SK-N-SH (cell line): Measurements from ENCODE around the gene TIGD2. TPM values are rescaled to one million over a fixed set of nuclear protein-coding genes. Genes with fewer than 3 reads are reported as not detected.
A peak's percentile ranks its signal among the peaks of the same experiment; 100 is the strongest.

Experiments
- CTCF ChIA-PET: fragments of 300-600, 350-600 bp; formaldehyde crosslinking; extraction: SDS; loops from one replicate; lab custom pipeline; 2021; lab: Yijun Ruan, JAX
- POLR2A ChIA-PET: fragments of 350-600 bp; sonication (Branson Sonifier 250); formaldehyde crosslinking; extraction: SDS; loops from one replicate; lab custom pipeline; 2020; ENCODE audit warnings: antibody characterized with exemption, inconsistent platforms; lab: Yijun Ruan, JAX
- DNase-seq: peaks from one replicate; pipeline ENCODE4 v3.0.0; 2012
- H2AFZ ChIP-seq: fragments of 200-600 bp; sonication (generic); 2 replicates; pipeline ENCODE4 v1.8.1; 2016; ENCODE audit warnings: antibody characterized with exemption, mild to moderate bottlenecking, low read depth
- H3F3A ChIP-seq: fragments of 200-600 bp; sonication (generic); replicated peaks from 2 replicates; pipeline ENCODE3; 2016; ENCODE audit warnings: antibody characterized with exemption, mild to moderate bottlenecking; ENCODE audit not compliant: insufficient read depth
- H3K27ac ChIP-seq, 2 experiments: fragments of 200-500 bp in 1 of 2; fragments of 200-600 bp in 1 of 2; sonication (Bioruptor generic) in 1 of 2; sonication (generic), shearing (Covaris generic) in 1 of 2; 2 replicates each; pipeline versions ENCODE4 v1.5.1 to v1.6.1; 2014 to 2016; ENCODE audit warnings: low read depth in 2 of 2, inconsistent platforms in 1 of 2, low read length in 1 of 2, mild to moderate bottlenecking in 1 of 2, mixed read lengths in 1 of 2
- H3K27me3 ChIP-seq: fragments of 200-600 bp; sonication (generic), shearing (Covaris generic); 2 replicates; pipeline ENCODE4 v1.6.1; 2016; ENCODE audit warnings: mixed run types; ENCODE audit not compliant: insufficient read depth
- H3K36me3 ChIP-seq, 2 experiments: fragments of 200-500 bp in 1 of 2; fragments of 200-600 bp in 1 of 2; sonication (Bioruptor generic) in 1 of 2; sonication (generic) in 1 of 2; replicated peaks in 1 of 2; 2 replicates each; pipeline versions ENCODE3 to v1.5.1; 2014 to 2016; ENCODE audit warnings: low read length in 1 of 2, mild to moderate bottlenecking in 1 of 2; ENCODE audit not compliant: insufficient read depth in 2 of 2, control insufficient read depth in 1 of 2
- H3K4me1 ChIP-seq, 2 experiments: fragments of 200-500 bp in 1 of 2; fragments of 200-600 bp in 1 of 2; sonication (Bioruptor generic) in 1 of 2; sonication (generic), shearing (Covaris generic) in 1 of 2; 2 replicates each; pipeline versions ENCODE4 v1.5.1 to v1.6.1; 2014 to 2016; ENCODE audit warnings: low read depth in 1 of 2, low read length in 1 of 2, mixed run types in 1 of 2; ENCODE audit not compliant: insufficient read depth in 2 of 2, control insufficient read depth in 1 of 2
- H3K4me2 ChIP-seq: fragments of 200-600 bp; sonication (generic), shearing (Covaris generic); 2 replicates; pipeline ENCODE4 v1.6.1; 2017; ENCODE audit warnings: mixed run types
- H3K4me3 ChIP-seq, 2 experiments: fragments of 200-500 bp in 1 of 2; fragments of 200-600 bp in 1 of 2; sonication (Bioruptor generic) in 1 of 2; sonication (generic), shearing (Covaris generic) in 1 of 2; 2 replicates each; pipeline versions ENCODE4 v1.5.1 to v1.8.1; 2014 to 2016; ENCODE audit warnings: low read depth in 2 of 2, inconsistent platforms in 1 of 2, low read length in 1 of 2, mild to moderate bottlenecking in 1 of 2, mixed read lengths in 1 of 2, moderate library complexity in 1 of 2
- H3K79me2 ChIP-seq: fragments of 200-600 bp; sonication (generic); 2 replicates; pipeline ENCODE4 v1.8.1; 2017; ENCODE audit warnings: mild to moderate bottlenecking; ENCODE audit not compliant: insufficient read depth
- H3K9ac ChIP-seq: fragments of 200-600 bp; sonication (generic); 2 replicates; pipeline ENCODE4 v1.6.1; 2017; ENCODE audit warnings: mixed run types
- H3K9me2 ChIP-seq: fragments of 200-600 bp; sonication (generic); 2 replicates; pipeline ENCODE4 v1.6.1; 2017; ENCODE audit warnings: mixed run types
- H3K9me3 ChIP-seq: fragments of 200-600 bp; sonication (generic); 2 replicates; pipeline ENCODE4 v1.6.1; 2017; ENCODE audit warnings: mixed run types, mild to moderate bottlenecking, moderate library complexity
- H4K20me1 ChIP-seq: fragments of 200-600 bp; sonication (generic); 2 replicates; pipeline ENCODE4 v1.6.1; 2017; ENCODE audit warnings: mild to moderate bottlenecking, mixed run types; ENCODE audit not compliant: insufficient read depth
- CHD2 ChIP-seq: fragments of 150-350 bp; IDR thresholded peaks from 2 replicates; pipeline ENCODE4 v1.6.1; 2018; ENCODE audit warnings: low read length; ENCODE audit not compliant: partially characterized antibody
- EP300 ChIP-seq, 2 experiments: IDR thresholded peaks; 2 replicates each; pipeline versions ENCODE4 v1.4.0 to v1.6.1; 2012; ENCODE audit warnings: borderline replicate concordance in 1 of 2, low read depth in 1 of 2, low read length in 1 of 2
- FOXJ3 ChIP-seq: sonication (generic); formaldehyde crosslinking; IDR thresholded peaks from 2 replicates; pipeline ENCODE4 v1.5.1; 2020; ENCODE audit warnings: mild to moderate bottlenecking, missing genetic modification reagents
- FOXM1 ChIP-seq: IDR thresholded peaks from 2 replicates; pipeline ENCODE4 v1.4.0; 2012; ENCODE audit warnings: low read depth, mild to moderate bottlenecking
- GABPA ChIP-seq: IDR thresholded peaks from 2 replicates; pipeline ENCODE4 v1.4.0; 2012; ENCODE audit warnings: low read depth, mild to moderate bottlenecking
- MXI1 ChIP-seq: IDR thresholded peaks from 2 replicates; pipeline ENCODE4 v1.6.1; 2012; ENCODE audit warnings: mild to moderate bottlenecking, low read depth, low read length, improper control_type of control experiment
- NRF1 ChIP-seq: IDR thresholded peaks from 2 replicates; pipeline ENCODE4 v1.6.1; 2012; ENCODE audit warnings: low read depth, mild to moderate bottlenecking, low read length
- RAD21 ChIP-seq: IDR thresholded peaks from 2 replicates; pipeline ENCODE4 v1.6.1; 2012; ENCODE audit warnings: mild to moderate bottlenecking, low read length
- RCOR1 ChIP-seq: fragments of 150-350 bp; IDR thresholded peaks from 2 replicates; pipeline ENCODE4 v1.6.1; 2017; ENCODE audit warnings: antibody characterized with exemption, low read length
- REST ChIP-seq: IDR thresholded peaks from 2 replicates; pipeline ENCODE4 v1.6.1; 2012; ENCODE audit warnings: mild to moderate bottlenecking, low read depth, low read length, moderate library complexity
- RFX5 ChIP-seq: IDR thresholded peaks from 2 replicates; pipeline ENCODE4 v1.6.1; 2012; ENCODE audit warnings: mild to moderate bottlenecking, improper control_type of control experiment, low read length
- SMC3 ChIP-seq: IDR thresholded peaks from 2 replicates; pipeline ENCODE4 v1.6.1; 2012; ENCODE audit warnings: low read depth, low read length, improper control_type of control experiment
- TAF1 ChIP-seq: IDR thresholded peaks from 2 replicates; pipeline ENCODE4 v1.6.1; 2012; ENCODE audit warnings: low read depth, mild to moderate bottlenecking, low read length, moderate library complexity, borderline replicate concordance
- TCF12 ChIP-seq: IDR thresholded peaks from 2 replicates; pipeline ENCODE4 v1.4.0; 2012
- TEAD4 ChIP-seq: IDR thresholded peaks from 2 replicates; pipeline ENCODE4 v1.4.0; 2012; ENCODE audit warnings: mild to moderate bottlenecking, borderline replicate concordance; ENCODE audit not compliant: insufficient read depth
- USF2 ChIP-seq: fragments of 150-350 bp; IDR thresholded peaks from 2 replicates; pipeline ENCODE4 v1.6.1; 2017; ENCODE audit warnings: antibody characterized with exemption, low read length, low read depth, borderline replicate concordance
- YY1 ChIP-seq: IDR thresholded peaks from 2 replicates; pipeline ENCODE4 v1.4.0; 2012; ENCODE audit warnings: low read depth, mild to moderate bottlenecking
- WGBS: methylation state at CpG from one replicate; pipeline ENCODE4 v1.1.6; 2017; ENCODE audit warnings: low lambda C conversion rate; 5-methylcytosine and 5-hydroxymethylcytosine counted together
- polyA plus RNA-seq, 3 experiments: library from polyadenylated mRNA; depleted of rRNA; stranded (reverse); fragments of >200 nt; gene quantifications; 2 replicates each; pipeline ENCODE4 v1.2.3, GENCODE V29; 2012
- TF ChIP-seq, protein P1 (sequence below): fragments of 200-600 bp; sonication (generic); IDR thresholded peaks from 2 replicates; pipeline ENCODE4 v1.6.1; 2017; ENCODE audit warnings: antibody characterized with exemption, mild to moderate bottlenecking, moderate library complexity
- TF ChIP-seq, protein P2 (sequence below): IDR thresholded peaks from 2 replicates; pipeline ENCODE4; 2012
- TF ChIP-seq, protein P3 (sequence below): IDR thresholded peaks from 2 replicates; pipeline ENCODE4 v1.4.0; 2012; ENCODE audit warnings: low read depth
- TF ChIP-seq, protein P4 (sequence below): fragments of 150-350 bp; IDR thresholded peaks from 2 replicates; pipeline ENCODE4 v1.6.1; 2016; ENCODE audit warnings: mild to moderate bottlenecking, low read depth, low read length

Gene TIGD2
- polyA plus RNA-seq, 1 of the 3 experiments (the other 2 are of a cell fraction), result 0.84 TPM

DNA sequence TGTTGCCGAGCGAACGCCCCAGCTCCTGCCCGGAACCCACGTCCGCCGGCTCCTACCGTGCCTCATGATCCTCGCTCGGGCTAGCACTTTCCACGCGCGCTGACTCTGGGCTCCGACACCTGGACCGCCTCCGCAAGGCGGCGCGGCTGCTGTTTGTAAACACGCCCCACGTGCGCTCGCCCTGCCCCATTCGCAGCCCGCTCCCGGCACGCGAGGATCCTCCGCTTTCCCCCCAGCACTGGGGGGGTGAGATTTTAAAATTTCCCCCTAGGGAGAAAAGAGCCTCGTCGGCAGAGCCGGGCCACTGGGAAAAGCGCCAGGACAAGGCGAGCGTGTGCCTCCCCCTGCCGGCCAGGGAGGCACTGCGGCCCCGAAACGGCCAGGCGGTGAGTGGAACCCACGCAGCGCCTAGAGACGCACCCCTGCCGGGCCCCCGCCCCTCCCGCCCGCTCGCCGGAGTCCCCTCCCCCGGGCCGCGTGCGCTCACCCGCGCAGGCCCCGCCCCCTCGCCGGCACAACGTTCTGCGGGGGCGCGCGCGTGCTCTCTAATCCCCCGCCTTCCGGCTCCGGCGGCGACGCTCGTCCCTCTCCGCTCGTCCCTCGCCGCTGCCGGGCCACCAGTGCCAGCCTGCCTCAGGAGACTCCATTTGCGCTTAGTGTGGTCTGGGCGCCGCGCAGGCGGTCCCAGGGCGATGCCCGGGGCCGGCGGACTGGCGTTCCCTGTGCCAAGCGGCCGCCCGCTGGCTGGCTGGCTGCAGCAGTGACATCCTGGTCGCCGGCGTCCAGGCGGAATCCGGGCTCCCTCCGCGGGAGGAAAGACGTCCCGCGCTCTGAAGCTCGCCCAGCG, at the start of gene TIGD2 (continued):
- TF ChIP-seq, protein P1, sequence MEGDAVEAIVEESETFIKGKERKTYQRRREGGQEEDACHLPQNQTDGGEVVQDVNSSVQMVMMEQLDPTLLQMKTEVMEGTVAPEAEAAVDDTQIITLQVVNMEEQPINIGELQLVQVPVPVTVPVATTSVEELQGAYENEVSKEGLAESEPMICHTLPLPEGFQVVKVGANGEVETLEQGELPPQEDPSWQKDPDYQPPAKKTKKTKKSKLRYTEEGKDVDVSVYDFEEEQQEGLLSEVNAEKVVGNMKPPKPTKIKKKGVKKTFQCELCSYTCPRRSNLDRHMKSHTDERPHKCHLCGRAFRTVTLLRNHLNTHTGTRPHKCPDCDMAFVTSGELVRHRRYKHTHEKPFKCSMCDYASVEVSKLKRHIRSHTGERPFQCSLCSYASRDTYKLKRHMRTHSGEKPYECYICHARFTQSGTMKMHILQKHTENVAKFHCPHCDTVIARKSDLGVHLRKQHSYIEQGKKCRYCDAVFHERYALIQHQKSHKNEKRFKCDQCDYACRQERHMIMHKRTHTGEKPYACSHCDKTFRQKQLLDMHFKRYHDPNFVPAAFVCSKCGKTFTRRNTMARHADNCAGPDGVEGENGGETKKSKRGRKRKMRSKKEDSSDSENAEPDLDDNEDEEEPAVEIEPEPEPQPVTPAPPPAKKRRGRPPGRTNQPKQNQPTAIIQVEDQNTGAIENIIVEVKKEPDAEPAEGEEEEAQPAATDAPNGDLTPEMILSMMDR, result peak; percentile 81
- no peak; a peak in 1 of 4 replicates for TF ChIP-seq EP300 (IDR thresholded peaks at IDR 0.05; ENCODE audit: borderline replicate concordance in 1 of 2, low read depth in 1 of 2, low read length in 1 of 2)
- TF ChIP-seq TCF12, result no peak
- TF ChIP-seq FOXM1, result no peak
- peak; percentile 33; the same call in 1 of the 2 replicates for TF ChIP-seq SMC3
- TF ChIP-seq, protein P2, sequence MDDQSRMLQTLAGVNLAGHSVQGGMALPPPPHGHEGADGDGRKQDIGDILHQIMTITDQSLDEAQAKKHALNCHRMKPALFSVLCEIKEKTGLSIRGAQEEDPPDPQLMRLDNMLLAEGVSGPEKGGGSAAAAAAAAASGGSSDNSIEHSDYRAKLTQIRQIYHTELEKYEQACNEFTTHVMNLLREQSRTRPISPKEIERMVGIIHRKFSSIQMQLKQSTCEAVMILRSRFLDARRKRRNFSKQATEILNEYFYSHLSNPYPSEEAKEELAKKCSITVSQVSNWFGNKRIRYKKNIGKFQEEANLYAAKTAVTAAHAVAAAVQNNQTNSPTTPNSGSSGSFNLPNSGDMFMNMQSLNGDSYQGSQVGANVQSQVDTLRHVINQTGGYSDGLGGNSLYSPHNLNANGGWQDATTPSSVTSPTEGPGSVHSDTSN, result no peak
- no peak for TF ChIP-seq TEAD4
- TF ChIP-seq RFX5, result no peak
- TF ChIP-seq RAD21, result peak; percentile 49
- no peak for TF ChIP-seq FOXJ3 (CRISPR knock-in tag)

DNA sequence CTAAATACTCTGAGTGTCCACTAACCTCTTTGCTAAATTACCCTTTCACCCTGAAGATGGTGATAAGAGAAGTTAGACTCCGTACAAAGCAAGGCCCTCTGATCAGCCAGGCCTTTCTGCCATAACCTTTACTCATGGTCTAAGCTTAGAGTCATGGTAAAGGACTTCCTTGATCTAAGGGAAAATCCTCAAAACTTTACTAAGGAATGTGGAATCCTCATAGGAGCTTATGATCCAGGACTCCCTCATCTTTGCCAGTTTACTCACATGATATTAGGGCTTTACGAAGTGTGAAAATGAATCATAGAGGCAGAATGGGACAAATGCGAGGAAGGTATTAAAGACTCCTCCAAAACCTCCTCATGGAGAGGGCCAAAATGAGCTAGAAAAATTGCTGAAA, 46.5 kb upstream of the TIGD2 start:
- Histone ChIP-seq H3K9me3 (no peaks in the 10 kb centered on the region), H3K36me3 (no peaks in the 10 kb centered on the region), H3K4me2 (no peak overlapping the region), H3K27ac (no peak overlapping the region), H4K20me1 (no peaks in the 10 kb centered on the region), H3K4me1 (no peaks in the 10 kb centered on the region), H2AFZ (no peak overlapping the region), H3K9me2 (no peaks in the 10 kb centered on the region), H3K79me2 (no peaks in the 10 kb centered on the region), H3K9ac (no peak overlapping the region), H3K27me3 (no peaks in the 10 kb centered on the region), H3F3A (no peaks in the 10 kb centered on the region), H3K4me3 (no peak overlapping the region)
- POLR2A ChIA-PET, result no interaction called here
- CTCF ChIA-PET, result interaction anchor here (1.0 to 1.7 kb wide), 2 partner anchors 10 to 36 kb away, joined by 3 to 6 read pairs; no protein-coding TSS in a partner anchor
- WGBS, result 67% methylated on average over 3 of the region's 3 CpGs
- DNase-seq, result no peak
- TF ChIP-seq RFX5 (no peak), RCOR1 (no peak), REST (no peak), USF2 (no peak), RAD21 (no peak), NRF1 (no peak), TCF12 (no peak), YY1 (no peak), MXI1 (no peak), GABPA (no peak), FOXJ3 (CRISPR knock-in tag) (no peak), CHD2 (no peak), TEAD4 (no peak), TAF1 (no peak), SMC3 (no peak)
- TF ChIP-seq, protein P3, sequence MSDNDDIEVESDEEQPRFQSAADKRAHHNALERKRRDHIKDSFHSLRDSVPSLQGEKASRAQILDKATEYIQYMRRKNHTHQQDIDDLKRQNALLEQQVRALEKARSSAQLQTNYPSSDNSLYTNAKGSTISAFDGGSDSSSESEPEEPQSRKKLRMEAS, result no peak
- TF ChIP-seq, protein P4, sequence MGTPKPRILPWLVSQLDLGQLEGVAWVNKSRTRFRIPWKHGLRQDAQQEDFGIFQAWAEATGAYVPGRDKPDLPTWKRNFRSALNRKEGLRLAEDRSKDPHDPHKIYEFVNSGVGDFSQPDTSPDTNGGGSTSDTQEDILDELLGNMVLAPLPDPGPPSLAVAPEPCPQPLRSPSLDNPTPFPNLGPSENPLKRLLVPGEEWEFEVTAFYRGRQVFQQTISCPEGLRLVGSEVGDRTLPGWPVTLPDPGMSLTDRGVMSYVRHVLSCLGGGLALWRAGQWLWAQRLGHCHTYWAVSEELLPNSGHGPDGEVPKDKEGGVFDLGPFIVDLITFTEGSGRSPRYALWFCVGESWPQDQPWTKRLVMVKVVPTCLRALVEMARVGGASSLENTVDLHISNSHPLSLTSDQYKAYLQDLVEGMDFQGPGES, result no peak
